ENCODE results near the gene FXYD4.

GRCh38 chr10:43384252-43385221, 13.1 kb downstream of the FXYD4 start:
- peak; percentile 38; the same call in 1 of the 2 replicates for TF ChIP-seq POLR2AphosphoS5 (IDR thresholded peaks at IDR 0.05; ENCODE audit: borderline replicate concordance, low read depth, low read length)
- TF ChIP-seq EZH2 (IDR thresholded peaks at IDR 0.05) = no peak
- no peak for TF ChIP-seq FOXP2 (optimal IDR thresholded peaks at IDR 0.05; ENCODE audit: control extremely low read depth, extremely low read length, insufficient read depth)
